Lower leg skin (tissue), 4 donors: ENCODE data around the gene CACNA2D4. TPM values are rescaled to one million over a fixed set of nuclear protein-coding genes. Genes with fewer than 3 reads are reported as not detected.

ENCODE experiments used
- DNase-seq, 2 donors: peaks; one replicate each; pipeline ENCODE4 v3.0.0-alpha.2; 2019; ENCODE audit warnings: low spot score in 2 of 2
- H3K4me3 ChIP-seq: fragments of 200-600 bp; sonication (generic); 2 replicates; pipeline ENCODE4 v1.5.1; 2017; ENCODE audit warnings: mild to moderate bottlenecking, low read depth; ENCODE audit not compliant: poor library complexity, severe bottlenecking
- POLR2A ChIP-seq, 2 donors: fragments of 450-650 bp; IDR thresholded peaks; one replicate each; pipeline ENCODE4 v1.6.1; 2016 to 2017; ENCODE audit warnings: antibody characterized with exemption in 2 of 2, mild to moderate bottlenecking in 1 of 2, moderate library complexity in 1 of 2
- WGBS, 2 donors: methylation state at CpG; one replicate each; pipeline ENCODE4 v1.1.5; 2018; 5-methylcytosine and 5-hydroxymethylcytosine counted together
- intact Hi-C: fragments of 100-400 bp; cut with DNase I; formaldehyde crosslinking; loops from one replicate; pipeline ENCODE4 v1.15.0; 2023; ENCODE audit warnings: low total_unique reads
- total RNA-seq, 4 donors: library from RNA; depleted of rRNA; stranded (reverse); fragments of >200 nt; gene quantifications; one replicate each; pipeline ENCODE4 v1.1.0, GENCODE V29; 2016
- TF ChIP-seq, protein P1 (sequence below), 3 donors: fragments of 450-650 bp; IDR thresholded peaks; one replicate each; pipeline ENCODE4 v1.5.1; 2016; ENCODE audit warnings: antibody characterized with exemption in 3 of 3, mild to moderate bottlenecking in 3 of 3, moderate library complexity in 2 of 3

CACNA2D4 gene
- total RNA-seq, 4 donors from 2014 or later, result 2.3 to 4.0 (median 3.1) TPM

DNA sequence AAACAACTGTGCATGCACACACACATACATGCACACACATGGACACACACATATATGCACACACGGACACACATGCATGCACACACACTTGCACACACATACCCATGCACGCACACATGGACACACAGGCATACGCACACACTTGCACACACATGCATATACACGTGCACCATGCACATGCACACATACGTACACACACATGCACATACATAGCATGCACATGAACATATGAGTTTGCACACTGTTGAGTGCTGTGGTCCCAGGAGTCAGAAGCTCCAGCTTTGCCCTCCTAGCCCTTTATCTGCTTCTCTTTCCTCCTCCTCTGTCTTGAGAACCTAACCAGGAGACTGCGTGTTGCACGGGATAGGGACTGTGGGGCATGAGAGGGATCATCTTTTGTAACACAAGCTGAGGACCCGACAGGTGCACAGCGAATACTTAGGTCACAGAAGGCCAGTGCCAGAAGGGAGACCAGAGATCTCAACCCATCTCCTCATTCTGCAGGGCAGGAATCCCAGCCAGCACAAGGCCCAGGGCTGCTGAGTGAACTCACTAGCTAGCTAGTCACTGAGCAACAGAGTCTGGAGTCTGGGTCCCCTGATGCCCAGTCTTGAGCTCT, 101.6 kb downstream of the CACNA2D4 start:
- 92 to 94% methylated on average over 9 of the region's 9 CpGs for WGBS, 2 donors
- H3K4me3 ChIP-seq, result no peak overlapping the region
- TF ChIP-seq, protein P1, sequence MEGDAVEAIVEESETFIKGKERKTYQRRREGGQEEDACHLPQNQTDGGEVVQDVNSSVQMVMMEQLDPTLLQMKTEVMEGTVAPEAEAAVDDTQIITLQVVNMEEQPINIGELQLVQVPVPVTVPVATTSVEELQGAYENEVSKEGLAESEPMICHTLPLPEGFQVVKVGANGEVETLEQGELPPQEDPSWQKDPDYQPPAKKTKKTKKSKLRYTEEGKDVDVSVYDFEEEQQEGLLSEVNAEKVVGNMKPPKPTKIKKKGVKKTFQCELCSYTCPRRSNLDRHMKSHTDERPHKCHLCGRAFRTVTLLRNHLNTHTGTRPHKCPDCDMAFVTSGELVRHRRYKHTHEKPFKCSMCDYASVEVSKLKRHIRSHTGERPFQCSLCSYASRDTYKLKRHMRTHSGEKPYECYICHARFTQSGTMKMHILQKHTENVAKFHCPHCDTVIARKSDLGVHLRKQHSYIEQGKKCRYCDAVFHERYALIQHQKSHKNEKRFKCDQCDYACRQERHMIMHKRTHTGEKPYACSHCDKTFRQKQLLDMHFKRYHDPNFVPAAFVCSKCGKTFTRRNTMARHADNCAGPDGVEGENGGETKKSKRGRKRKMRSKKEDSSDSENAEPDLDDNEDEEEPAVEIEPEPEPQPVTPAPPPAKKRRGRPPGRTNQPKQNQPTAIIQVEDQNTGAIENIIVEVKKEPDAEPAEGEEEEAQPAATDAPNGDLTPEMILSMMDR (IDR thresholded peaks at IDR 0.05), result no peak
- no peak for TF ChIP-seq POLR2A (IDR thresholded peaks at IDR 0.05)
- DNase-seq, result no peak
- intact Hi-C loops, result no loop called here

DNA sequence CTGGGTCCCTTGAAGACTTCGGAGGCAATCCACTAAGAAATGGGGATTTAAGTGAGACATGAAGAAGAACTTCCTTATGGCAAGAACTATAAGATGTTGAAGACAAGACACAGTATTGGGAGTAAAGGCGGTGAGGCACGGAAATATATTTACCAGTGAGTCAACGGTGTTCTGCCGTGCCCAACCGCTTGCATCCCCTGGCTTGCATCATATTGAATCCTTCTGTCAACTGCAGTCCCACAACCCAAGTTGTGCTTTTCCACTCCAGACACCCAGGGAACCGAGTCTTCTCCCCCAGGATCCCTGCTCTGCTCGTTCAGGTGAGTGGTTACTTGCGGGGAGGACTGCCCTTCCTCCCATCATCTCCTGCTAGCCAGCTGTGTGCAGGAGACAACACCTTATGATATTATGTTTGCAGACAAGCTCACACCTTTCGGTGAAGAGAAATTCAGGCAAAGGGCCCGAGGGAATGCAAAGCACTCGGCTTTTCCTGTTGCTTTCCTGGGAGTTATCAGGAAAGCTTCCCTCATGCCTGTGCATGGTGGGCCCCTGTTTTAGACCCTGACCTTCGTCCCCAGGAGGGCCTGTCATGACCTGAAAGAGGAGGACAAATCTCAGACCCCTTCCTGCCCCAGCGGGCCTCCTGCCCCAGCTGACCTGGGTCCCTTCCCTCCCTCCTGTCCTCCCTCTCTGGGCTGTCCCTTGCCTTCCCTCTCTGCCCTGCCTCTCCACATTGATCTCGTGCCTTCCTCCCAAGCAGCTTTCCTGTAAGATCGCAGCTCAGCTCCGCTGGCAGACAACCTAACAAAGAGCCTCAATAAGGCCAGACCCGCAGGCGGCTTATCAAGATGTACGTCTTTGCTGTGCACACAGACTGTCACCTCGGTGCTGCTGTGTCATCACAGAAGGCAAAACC, 102.4 kb downstream of the CACNA2D4 start:
- TF ChIP-seq, protein P1 (IDR thresholded peaks at IDR 0.05), result no peak
- no peak for TF ChIP-seq POLR2A (IDR thresholded peaks at IDR 0.05)
- no peak overlapping the region for H3K4me3 ChIP-seq
- no peak for DNase-seq
- intact Hi-C loops, result no loop called here
- WGBS, 2 donors, result 61 to 63% methylated on average over 21 of the region's 21 CpGs

DNA sequence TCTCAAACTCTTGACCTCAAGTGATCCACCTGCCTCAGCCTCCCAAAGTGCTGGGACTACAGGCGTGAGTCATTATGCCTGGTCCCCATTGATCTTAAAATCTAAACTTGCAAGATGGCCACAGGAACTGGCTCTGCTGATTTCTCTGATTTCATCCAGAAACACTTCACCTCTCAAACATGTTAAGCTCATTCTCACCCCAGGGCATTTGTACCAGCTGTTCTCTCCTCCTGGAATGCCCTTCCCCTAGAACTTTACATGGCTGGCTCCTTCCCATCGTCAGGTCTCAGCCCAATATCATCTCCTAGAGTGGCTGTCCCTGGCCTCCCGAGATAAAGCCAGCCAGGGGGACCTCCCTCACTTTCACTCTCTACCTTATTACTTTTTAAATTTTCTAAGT, 103.3 kb downstream of the CACNA2D4 start:
- intact Hi-C loops, result no loop called here
- no peak overlapping the region for H3K4me3 ChIP-seq
- TF ChIP-seq, protein P1 (IDR thresholded peaks at IDR 0.05), result no peak
- TF ChIP-seq POLR2A (IDR thresholded peaks at IDR 0.05), result no peak
- WGBS, 2 donors, result 85 to 88% methylated on average over 3 of the region's 3 CpGs
- DNase-seq, result no peak

DNA sequence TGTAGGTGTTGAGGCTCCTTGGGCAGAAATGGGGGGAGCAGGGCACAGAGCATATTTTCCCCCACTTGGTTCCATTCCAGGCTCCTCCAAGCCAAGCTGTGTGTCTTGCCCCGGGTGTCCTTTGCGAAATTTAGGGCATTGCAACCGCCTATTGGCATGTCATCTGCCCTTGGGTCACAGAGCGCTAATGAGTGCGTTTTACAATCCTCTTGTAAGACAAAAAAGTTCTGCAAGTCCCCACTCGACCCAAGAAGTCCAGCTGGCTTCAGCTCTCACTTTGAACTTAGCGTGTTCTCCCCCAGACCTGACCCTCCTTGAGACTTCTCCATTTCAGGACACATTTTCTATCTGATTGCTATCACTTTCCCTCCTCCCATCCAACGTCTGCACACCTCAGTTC, 104.2 kb downstream of the CACNA2D4 start:
- TF ChIP-seq, protein P1 (IDR thresholded peaks at IDR 0.05), result no peak
- no peak for TF ChIP-seq POLR2A (IDR thresholded peaks at IDR 0.05)
- DNase-seq, result no peak
- 46 to 55% methylated on average over 8 of the region's 8 CpGs for WGBS, 2 donors
- intact Hi-C loops, result no loop called here
- no peak overlapping the region for H3K4me3 ChIP-seq

DNA sequence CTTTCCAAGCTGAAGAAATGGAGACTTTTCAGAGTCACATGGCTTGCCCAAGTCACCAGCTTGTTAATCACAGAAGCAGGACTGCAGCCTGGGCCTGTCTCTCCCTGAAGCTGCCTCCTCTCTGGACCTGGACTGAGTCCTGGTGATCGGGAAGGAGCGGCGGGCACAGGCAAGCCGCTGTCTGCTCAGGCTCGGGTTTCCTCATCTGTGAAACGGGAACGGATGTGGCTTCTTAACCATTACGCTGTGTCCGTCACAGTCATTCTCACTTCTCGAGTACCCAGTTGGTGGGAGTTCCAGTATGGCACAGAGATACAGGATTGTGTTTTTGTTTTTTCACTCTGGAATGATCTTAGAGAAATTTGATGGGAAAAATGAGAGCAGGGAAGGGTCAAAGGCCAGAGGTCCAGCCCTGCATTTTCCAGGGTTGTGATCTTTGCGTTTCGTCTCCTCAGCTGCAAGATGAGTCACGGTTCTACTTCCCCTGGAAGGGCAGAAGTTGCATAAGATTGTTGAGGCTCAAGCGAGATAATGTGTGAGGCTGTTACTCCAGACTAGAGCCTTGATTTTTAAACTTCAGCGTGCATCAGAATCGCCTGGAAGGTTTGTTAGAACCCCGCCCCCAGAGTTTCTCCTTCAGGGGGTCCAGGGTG, 105.7 kb downstream of the CACNA2D4 start:
- DNase-seq, result no peak
- no peak overlapping the region for H3K4me3 ChIP-seq
- TF ChIP-seq, protein P1 (IDR thresholded peaks at IDR 0.05), result no peak
- TF ChIP-seq POLR2A (IDR thresholded peaks at IDR 0.05), result no peak
- intact Hi-C loops, result no loop called here
- WGBS, 2 donors, result 71 to 77% methylated on average over 17 of the region's 17 CpGs
